Sigmoid colon (tissue), 3 donors: ENCODE measurements around the gene ABHD15.

ENCODE experiments used
- POLR2A ChIP-seq, 2 donors: fragments of 450-650 bp; IDR thresholded peaks; one replicate each; pipeline ENCODE4 v1.6.1; 2016; ENCODE audit warnings: antibody characterized with exemption in 2 of 2, mild to moderate bottlenecking in 2 of 2, moderate library complexity in 2 of 2
- TF ChIP-seq, protein P1 (sequence below), 4 experiments: fragments of 450-650 bp in 3 of 4; fragments of 200-600 bp in 1 of 4; IDR thresholded peaks; one replicate each; pipeline ENCODE4 v1.5.1; 2016 to 2019; ENCODE audit warnings: antibody characterized with exemption in 4 of 4, mild to moderate bottlenecking in 3 of 4, moderate library complexity in 2 of 4

DNA sequence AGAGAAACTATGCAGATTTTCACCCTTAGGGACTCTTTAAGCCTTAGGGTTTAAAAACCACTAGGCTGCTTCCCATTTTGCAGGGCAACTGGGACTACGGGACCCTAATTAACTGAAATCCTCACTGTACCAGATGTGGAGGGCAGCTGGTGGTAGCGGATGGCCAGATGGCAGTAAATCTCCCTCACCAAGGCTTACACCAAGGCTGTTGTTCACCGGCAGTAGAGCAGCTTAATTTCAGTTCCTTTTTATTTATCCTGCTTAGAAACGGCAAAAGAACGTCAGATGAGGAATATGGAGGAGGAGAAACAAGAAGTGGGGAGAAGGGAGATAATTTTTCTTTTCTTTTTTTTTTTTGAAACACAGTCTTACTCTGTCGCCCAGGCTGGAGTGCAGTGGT is 6.5 kb downstream of the ABHD15 start:
- TF ChIP-seq, protein P1, sequence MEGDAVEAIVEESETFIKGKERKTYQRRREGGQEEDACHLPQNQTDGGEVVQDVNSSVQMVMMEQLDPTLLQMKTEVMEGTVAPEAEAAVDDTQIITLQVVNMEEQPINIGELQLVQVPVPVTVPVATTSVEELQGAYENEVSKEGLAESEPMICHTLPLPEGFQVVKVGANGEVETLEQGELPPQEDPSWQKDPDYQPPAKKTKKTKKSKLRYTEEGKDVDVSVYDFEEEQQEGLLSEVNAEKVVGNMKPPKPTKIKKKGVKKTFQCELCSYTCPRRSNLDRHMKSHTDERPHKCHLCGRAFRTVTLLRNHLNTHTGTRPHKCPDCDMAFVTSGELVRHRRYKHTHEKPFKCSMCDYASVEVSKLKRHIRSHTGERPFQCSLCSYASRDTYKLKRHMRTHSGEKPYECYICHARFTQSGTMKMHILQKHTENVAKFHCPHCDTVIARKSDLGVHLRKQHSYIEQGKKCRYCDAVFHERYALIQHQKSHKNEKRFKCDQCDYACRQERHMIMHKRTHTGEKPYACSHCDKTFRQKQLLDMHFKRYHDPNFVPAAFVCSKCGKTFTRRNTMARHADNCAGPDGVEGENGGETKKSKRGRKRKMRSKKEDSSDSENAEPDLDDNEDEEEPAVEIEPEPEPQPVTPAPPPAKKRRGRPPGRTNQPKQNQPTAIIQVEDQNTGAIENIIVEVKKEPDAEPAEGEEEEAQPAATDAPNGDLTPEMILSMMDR (IDR thresholded peaks at IDR 0.05): no peak
- no peak for TF ChIP-seq POLR2A (IDR thresholded peaks at IDR 0.05)
